Mesodermal cell (in vitro differentiated cells): ENCODE data around the gene HOXB1. TPM values are rescaled to one million over a fixed set of nuclear protein-coding genes. Genes with fewer than 3 reads are reported as not detected.

Experiments
- H3K27ac ChIP-seq: 2 replicates; pipeline ENCODE4 v1.7.0; 2013; ENCODE audit warnings: mild to moderate bottlenecking, low read depth, low read length, moderate library complexity; ENCODE audit not compliant: severe bottlenecking
- H3K36me3 ChIP-seq: 2 replicates; pipeline ENCODE4 v1.7.1; 2013; ENCODE audit warnings: mild to moderate bottlenecking, low read length, moderate library complexity; ENCODE audit not compliant: control insufficient read depth, insufficient read depth
- H3K4me1 ChIP-seq: one replicate; pipeline ENCODE4 v1.7.1; 2013; ENCODE audit warnings: mild to moderate bottlenecking, low read length; ENCODE audit not compliant: insufficient read depth, control insufficient read depth, poor library complexity, severe bottlenecking
- H3K4me3 ChIP-seq: 2 replicates; pipeline ENCODE4 v1.7.0; 2013; ENCODE audit warnings: low read length, control low read depth, mild to moderate bottlenecking; ENCODE audit not compliant: insufficient read depth, poor library complexity, severe bottlenecking; ENCODE audit errors: extremely low read depth
- H3K9me3 ChIP-seq: 2 replicates; pipeline ENCODE4 v1.7.1; 2013; ENCODE audit warnings: mild to moderate bottlenecking, low read length, moderate library complexity; ENCODE audit not compliant: control insufficient read depth
- WGBS, 2 experiments: methylation state at CpG; one replicate each; pipeline ENCODE4 v1.1.5; 2013; ENCODE audit warnings: missing lambda C conversion rate in 2 of 2; ENCODE audit not compliant: insufficient coverage in 2 of 2; 5-methylcytosine and 5-hydroxymethylcytosine counted together
- polyA plus RNA-seq, 2 experiments: library from polyadenylated mRNA; stranded (reverse); fragments of 50-300 nt; gene quantifications; one replicate each; pipeline ENCODE4 v1.2.3, GENCODE V29; 2013

Gene HOXB1
- 10.0 TPM for polyA plus RNA-seq (2013, experiment 1 of 2)
- 14.1 TPM for polyA plus RNA-seq (2013, experiment 2 of 2)

GRCh38 chr17:48530887-48531272 is at the start of gene HOXB1:
HOXB1 (minus strand) TSS chr17:48531011; CDS start chr17:48530904, 107 bp downstream.
- Histone ChIP-seq H3K4me1 (peaks cover 26% of the 10 kb centered on the region), H3K36me3 (no peaks in the 10 kb centered on the region), H3K4me3 (peak within 1 kb of the TSS; percentile 11), H3K27ac (no peak within 1 kb of the TSS), H3K9me3 (no peaks in the 10 kb centered on the region)
- 10% methylated on average over 2 of the region's 15 CpGs; no CpG with 5 or more reads in 1 of the 2 experiments for WGBS, 2 experiments

GRCh38 chr17:48579760-48580554 is 49.1 kb upstream of the HOXB1 start:
- H3K27ac ChIP-seq = peak overlapping the region; percentile 5
- 3 to 7% methylated on average over 3 to 5 of the region's 26 CpGs for WGBS, 2 experiments
- H3K4me3 ChIP-seq = no peak overlapping the region
- H3K4me1 ChIP-seq = peaks cover 14% of the 10 kb centered on the region
- H3K9me3 ChIP-seq = no peaks in the 10 kb centered on the region
- H3K36me3 ChIP-seq = no peaks in the 10 kb centered on the region

GRCh38 chr17:48579471-48579759 is 48.6 kb upstream of the HOXB1 start:
- no peaks in the 10 kb centered on the region for H3K9me3 ChIP-seq
- H3K4me1 ChIP-seq = peaks cover 14% of the 10 kb centered on the region
- 0% methylated on average over 1 of the region's 7 CpGs for WGBS, 2 experiments
- H3K4me3 ChIP-seq = no peak overlapping the region
- no peaks in the 10 kb centered on the region for H3K36me3 ChIP-seq
- peak overlapping the region; percentile 25 for H3K27ac ChIP-seq

- WGBS, 2 experiments = 1 to 3% methylated on average over 26 to 33 of the region's 43 CpGs
- Histone ChIP-seq H3K27ac (peak overlapping the region; percentile 55), H3K9me3 (no peaks in the 10 kb centered on the region), H3K4me3 (peak overlapping the region; percentile 37), H3K36me3 (no peaks in the 10 kb centered on the region), H3K4me1 (peaks cover 17% of the 10 kb centered on the region)
Observed at GRCh38 chr17:48578616-48579470, 48.0 kb upstream of the HOXB1 start.

GRCh38 chr17:48577946-48578615 is 47.3 kb upstream of the HOXB1 start, which contains the start of gene HOXB4:
HOXB4 (minus strand) TSS chr17:48578350; CDS start chr17:48578319, 31 bp downstream.
- Histone ChIP-seq H3K9me3 (no peaks in the 10 kb centered on the region), H3K4me1 (peaks cover 20% of the 10 kb centered on the region), H3K4me3 (peak within 1 kb of the TSS; percentile 37), H3K27ac (peak within 1 kb of the TSS; percentile 55), H3K36me3 (no peaks in the 10 kb centered on the region)
- 1 to 2% methylated on average over 9 to 36 of the region's 58 CpGs for WGBS, 2 experiments

- Histone ChIP-seq H3K4me3 (peak overlapping the region; percentile 35), H3K4me1 (peaks cover 20% of the 10 kb centered on the region), H3K27ac (peak overlapping the region; percentile 55), H3K9me3 (no peaks in the 10 kb centered on the region), H3K36me3 (no peaks in the 10 kb centered on the region)
- 0 to 6% methylated on average over 3 to 10 of the region's 19 CpGs for WGBS, 2 experiments
Observed at GRCh38 chr17:48577330-48577945, 46.6 kb upstream of the HOXB1 start.

- no peaks in the 10 kb centered on the region for H3K36me3 ChIP-seq
- no peaks in the 10 kb centered on the region for H3K9me3 ChIP-seq
- WGBS, 2 experiments = 3 to 6% methylated on average over 12 to 16 of the region's 43 CpGs
- peak overlapping the region; percentile 55 for H3K27ac ChIP-seq
- peaks cover 21% of the 10 kb centered on the region for H3K4me1 ChIP-seq
- peak overlapping the region; percentile 35 for H3K4me3 ChIP-seq
Observed at GRCh38 chr17:48576479-48577309, 45.9 kb upstream of the HOXB1 start.

GRCh38 chr17:48575673-48576478 is 45.1 kb upstream of the HOXB1 start:
- Histone ChIP-seq H3K4me3 (peak overlapping the region; percentile 35), H3K9me3 (no peaks in the 10 kb centered on the region), H3K36me3 (no peaks in the 10 kb centered on the region), H3K4me1 (peaks cover 28% of the 10 kb centered on the region), H3K27ac (peak overlapping the region; percentile 26)
- 0 to 8% methylated on average over 8 to 17 of the region's 22 CpGs for WGBS, 2 experiments

- no peak overlapping the region for H3K4me3 ChIP-seq
- no peak overlapping the region for H3K27ac ChIP-seq
- H3K4me1 ChIP-seq = peaks cover 34% of the 10 kb centered on the region
- WGBS, 2 experiments = 25% methylated on average over 5 to 6 of the region's 7 CpGs
- H3K36me3 ChIP-seq = no peaks in the 10 kb centered on the region
- no peaks in the 10 kb centered on the region for H3K9me3 ChIP-seq
Observed at GRCh38 chr17:48575066-48575582, 44.3 kb upstream of the HOXB1 start.
